ENCODE results near the gene SLC12A6. TPM values are rescaled to one million over a fixed set of nuclear protein-coding genes. Genes with fewer than 3 reads are reported as not detected.

Gene SLC12A6
- total and polyA plus RNA-seq, 2 of the 13 experiments (the other 11 are each of a cell fraction or from before 2014, with no cell fraction given), result 15.2 to 30.1 TPM

DNA sequence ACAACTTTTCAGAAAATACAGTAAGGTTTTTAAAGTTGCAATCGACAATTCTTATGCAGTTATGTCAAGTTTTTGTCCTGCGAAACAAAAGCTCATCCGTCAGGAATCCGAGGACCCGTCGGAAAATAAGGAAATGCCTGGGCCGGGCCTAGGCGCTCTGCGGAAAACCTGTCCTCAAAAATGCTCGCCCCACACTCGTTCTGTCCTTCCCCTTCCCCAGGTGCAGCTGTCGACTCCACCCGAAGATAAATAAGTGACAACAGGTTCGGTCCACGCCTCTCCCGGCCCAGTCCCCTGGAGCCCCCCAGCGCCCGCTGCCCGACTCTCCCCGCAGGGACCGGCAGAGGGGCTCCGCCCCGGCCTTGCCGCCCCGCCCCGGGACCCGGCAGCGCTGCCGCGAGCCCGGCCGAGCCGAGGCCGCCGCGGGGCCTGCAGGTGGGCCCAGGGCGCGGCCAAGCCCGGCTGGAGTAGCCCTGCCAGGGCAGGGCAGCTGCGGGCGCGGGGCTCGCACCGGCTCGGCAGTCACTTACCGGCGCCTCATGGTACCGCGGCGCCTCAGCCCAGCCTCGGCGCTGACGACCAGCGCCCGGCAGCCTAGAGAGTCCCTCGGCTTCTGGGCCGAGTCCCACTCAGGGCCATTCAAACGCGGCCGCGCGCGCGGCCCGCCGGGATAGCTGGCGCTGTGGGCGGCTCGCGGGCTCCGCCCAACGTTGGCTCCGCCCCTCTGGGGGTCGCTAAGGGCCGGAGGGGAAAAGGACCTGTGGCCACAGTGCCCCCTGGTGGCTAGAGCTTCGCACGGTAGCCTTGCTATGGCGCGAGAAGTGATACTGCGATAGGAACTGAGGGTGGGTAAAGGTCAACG, 127.9 kb downstream of the SLC12A6 start, which contains the start of gene KATNBL1 (continued):
- TF ChIP-seq, protein P1, sequence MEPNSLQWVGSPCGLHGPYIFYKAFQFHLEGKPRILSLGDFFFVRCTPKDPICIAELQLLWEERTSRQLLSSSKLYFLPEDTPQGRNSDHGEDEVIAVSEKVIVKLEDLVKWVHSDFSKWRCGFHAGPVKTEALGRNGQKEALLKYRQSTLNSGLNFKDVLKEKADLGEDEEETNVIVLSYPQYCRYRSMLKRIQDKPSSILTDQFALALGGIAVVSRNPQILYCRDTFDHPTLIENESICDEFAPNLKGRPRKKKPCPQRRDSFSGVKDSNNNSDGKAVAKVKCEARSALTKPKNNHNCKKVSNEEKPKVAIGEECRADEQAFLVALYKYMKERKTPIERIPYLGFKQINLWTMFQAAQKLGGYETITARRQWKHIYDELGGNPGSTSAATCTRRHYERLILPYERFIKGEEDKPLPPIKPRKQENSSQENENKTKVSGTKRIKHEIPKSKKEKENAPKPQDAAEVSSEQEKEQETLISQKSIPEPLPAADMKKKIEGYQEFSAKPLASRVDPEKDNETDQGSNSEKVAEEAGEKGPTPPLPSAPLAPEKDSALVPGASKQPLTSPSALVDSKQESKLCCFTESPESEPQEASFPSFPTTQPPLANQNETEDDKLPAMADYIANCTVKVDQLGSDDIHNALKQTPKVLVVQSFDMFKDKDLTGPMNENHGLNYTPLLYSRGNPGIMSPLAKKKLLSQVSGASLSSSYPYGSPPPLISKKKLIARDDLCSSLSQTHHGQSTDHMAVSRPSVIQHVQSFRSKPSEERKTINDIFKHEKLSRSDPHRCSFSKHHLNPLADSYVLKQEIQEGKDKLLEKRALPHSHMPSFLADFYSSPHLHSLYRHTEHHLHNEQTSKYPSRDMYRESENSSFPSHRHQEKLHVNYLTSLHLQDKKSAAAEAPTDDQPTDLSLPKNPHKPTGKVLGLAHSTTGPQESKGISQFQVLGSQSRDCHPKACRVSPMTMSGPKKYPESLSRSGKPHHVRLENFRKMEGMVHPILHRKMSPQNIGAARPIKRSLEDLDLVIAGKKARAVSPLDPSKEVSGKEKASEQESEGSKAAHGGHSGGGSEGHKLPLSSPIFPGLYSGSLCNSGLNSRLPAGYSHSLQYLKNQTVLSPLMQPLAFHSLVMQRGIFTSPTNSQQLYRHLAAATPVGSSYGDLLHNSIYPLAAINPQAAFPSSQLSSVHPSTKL (CRISPR knock-in tag; IDR thresholded peaks at IDR 0.05), result peak; percentile 51
- TF ChIP-seq GLI4 (CRISPR knock-in tag; IDR thresholded peaks at IDR 0.05; ENCODE audit: borderline replicate concordance), result no peak
- peak; percentile 59; the same call in 1 of the 2 replicates for TF ChIP-seq PHF20 (CRISPR knock-in tag; IDR thresholded peaks at IDR 0.05)
- peak; percentile 51 for TF ChIP-seq MED8 (CRISPR knock-in tag; IDR thresholded peaks at IDR 0.05; ENCODE audit: insufficient replicate concordance)
- TF ChIP-seq HMGXB4 (CRISPR knock-in tag; IDR thresholded peaks at IDR 0.05; ENCODE audit: borderline replicate concordance in 1 of 2, low read depth in 1 of 2), result peak; percentile 77 to 87; a peak in 3 of 4 replicates
- TF ChIP-seq MXI1 (IDR thresholded peaks at IDR 0.05; ENCODE audit: borderline replicate concordance, low read depth, low read length), result peak; percentile 54; the same call in 1 of the 3 replicates
- TF ChIP-seq YEATS4 (CRISPR knock-in tag; IDR thresholded peaks at IDR 0.05; ENCODE audit: borderline replicate concordance), result peak; percentile 87
- TF ChIP-seq SSRP1 (CRISPR knock-in tag; IDR thresholded peaks at IDR 0.05), result no peak
- TF ChIP-seq KDM6A (CRISPR knock-in tag; IDR thresholded peaks at IDR 0.05; ENCODE audit: low read depth), result no peak
- peak; percentile 52 for TF ChIP-seq ELF1 (CRISPR knock-in tag; IDR thresholded peaks at IDR 0.05)
- peak; percentile 80 for TF ChIP-seq RFXAP (CRISPR knock-in tag; IDR thresholded peaks at IDR 0.05; ENCODE audit: borderline replicate concordance)
- no peak for TF ChIP-seq EHMT2 (IDR thresholded peaks at IDR 0.05; ENCODE audit: borderline replicate concordance, low read depth, low read length)
- TF ChIP-seq U2AF1 (optimal IDR thresholded peaks at IDR 0.05; ENCODE audit: low read depth, low read length), result no peak
- TF ChIP-seq ZNF557 (CRISPR knock-in tag; IDR thresholded peaks at IDR 0.05), result no peak
- peak; percentile 96 for TF ChIP-seq RBFOX2 (IDR thresholded peaks at IDR 0.05; ENCODE audit: low read depth, low read length)
- TF ChIP-seq MTA1 (CRISPR knock-in tag; IDR thresholded peaks at IDR 0.05; ENCODE audit: borderline replicate concordance), result peak; percentile 37; the same call in 1 of the 2 replicates
- TF ChIP-seq KDM2A (CRISPR knock-in tag; IDR thresholded peaks at IDR 0.05; ENCODE audit: borderline replicate concordance, low read depth), result peak; percentile 84; the same call in 1 of the 2 replicates
- TF ChIP-seq SAP130 (CRISPR knock-in tag; IDR thresholded peaks at IDR 0.05; ENCODE audit: low read depth), result no peak; the same call in none of the 2 replicates
- no peak for TF ChIP-seq SMARCE1 (IDR thresholded peaks at IDR 0.05; ENCODE audit: borderline replicate concordance)
- no peak for TF ChIP-seq SMAD9 (CRISPR knock-in tag; IDR thresholded peaks at IDR 0.05)
- TF ChIP-seq NR2F6 (IDR thresholded peaks at IDR 0.05), result peak; percentile 35; the same call in 1 of the 2 replicates
- TF ChIP-seq NR2F6 (CRISPR knock-in tag; IDR thresholded peaks at IDR 0.05), result peak; percentile 83
- TF ChIP-seq MAFG (CRISPR knock-in tag; IDR thresholded peaks at IDR 0.05), result no peak
- TF ChIP-seq REL (CRISPR knock-in tag; conservative IDR thresholded peaks at IDR 0.05), result no peak
- no peak for TF ChIP-seq CEBPB (IDR thresholded peaks at IDR 0.05; ENCODE audit: borderline replicate concordance, low read depth, low read length)
- TF ChIP-seq NFE2 (CRISPR knock-in tag; IDR thresholded peaks at IDR 0.05), result no peak
- no peak for TF ChIP-seq ZNF570 (CRISPR knock-in tag; IDR thresholded peaks at IDR 0.05; ENCODE audit: borderline replicate concordance)

Measured in HepG2 (cell line).